Stimulated activated CD8-positive, alpha-beta memory T cell treated with anti-CD3 and anti-CD28 coated beads, Interleukin-15, amount 100 ng/mL, for 48 hours (primary cell): Measurements from ENCODE around the gene RALGPS1.
A peak's percentile ranks its signal among the peaks of the same experiment; 100 is the strongest.

ENCODE experiments used
- DNase-seq, 2 donors: peaks; one replicate each; pipeline ENCODE4 v3.0.0-alpha.2; 2020; ENCODE audit warnings: low read depth in 2 of 2

RALGPS1 gene, protein sequence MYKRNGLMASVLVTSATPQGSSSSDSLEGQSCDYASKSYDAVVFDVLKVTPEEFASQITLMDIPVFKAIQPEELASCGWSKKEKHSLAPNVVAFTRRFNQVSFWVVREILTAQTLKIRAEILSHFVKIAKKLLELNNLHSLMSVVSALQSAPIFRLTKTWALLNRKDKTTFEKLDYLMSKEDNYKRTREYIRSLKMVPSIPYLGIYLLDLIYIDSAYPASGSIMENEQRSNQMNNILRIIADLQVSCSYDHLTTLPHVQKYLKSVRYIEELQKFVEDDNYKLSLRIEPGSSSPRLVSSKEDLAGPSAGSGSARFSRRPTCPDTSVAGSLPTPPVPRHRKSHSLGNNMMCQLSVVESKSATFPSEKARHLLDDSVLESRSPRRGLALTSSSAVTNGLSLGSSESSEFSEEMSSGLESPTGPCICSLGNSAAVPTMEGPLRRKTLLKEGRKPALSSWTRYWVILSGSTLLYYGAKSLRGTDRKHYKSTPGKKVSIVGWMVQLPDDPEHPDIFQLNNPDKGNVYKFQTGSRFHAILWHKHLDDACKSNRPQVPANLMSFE

DNA sequence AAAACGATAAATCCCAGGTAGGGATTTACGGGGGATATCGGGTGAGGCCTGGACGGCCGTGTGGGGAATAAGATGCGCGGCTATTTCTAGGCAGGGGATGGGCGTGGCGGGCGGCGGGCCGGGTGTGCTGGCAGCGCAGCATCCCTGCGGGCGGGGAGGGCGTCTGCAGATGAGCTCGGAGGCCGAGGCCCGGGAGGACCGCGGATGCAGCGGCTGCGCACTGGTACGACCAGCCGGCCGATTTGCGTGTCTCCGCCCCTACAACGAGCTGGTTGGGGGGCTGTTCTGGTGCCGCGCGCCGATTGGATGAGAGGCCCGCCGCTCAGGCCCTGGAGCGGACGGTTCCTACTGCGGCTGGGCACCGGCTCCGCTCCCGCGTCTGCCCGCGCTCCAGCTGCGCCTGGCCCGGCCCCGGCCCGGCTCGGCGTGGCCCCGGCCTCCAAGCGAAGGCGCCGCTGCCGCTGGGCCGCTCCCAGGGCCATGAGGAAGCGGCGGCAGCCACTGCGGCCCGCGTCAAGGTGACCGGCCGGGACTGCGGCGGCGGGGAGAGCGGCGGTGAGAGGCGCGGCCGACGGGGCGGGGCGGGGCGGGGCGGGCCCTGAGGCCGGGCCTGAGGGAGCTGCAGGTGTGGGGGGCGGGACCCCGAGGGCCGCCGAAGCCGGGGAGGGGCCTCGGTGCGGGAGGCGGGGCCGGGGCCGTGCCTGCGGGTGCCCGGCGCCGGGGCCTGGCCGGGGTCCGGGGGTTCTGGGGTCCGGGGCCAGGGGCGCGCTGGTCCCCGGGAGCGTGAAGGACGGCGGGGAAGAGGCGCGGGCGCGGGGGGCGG, at the start of gene RALGPS1:
TSS of gene RALGPS1 (plus strand) at position 325 of the 823 bp plus-strand sequence. CDS start 47,508 bp downstream, outside the sequence.
- peak; percentile 86 to 88 for DNase-seq

DNA sequence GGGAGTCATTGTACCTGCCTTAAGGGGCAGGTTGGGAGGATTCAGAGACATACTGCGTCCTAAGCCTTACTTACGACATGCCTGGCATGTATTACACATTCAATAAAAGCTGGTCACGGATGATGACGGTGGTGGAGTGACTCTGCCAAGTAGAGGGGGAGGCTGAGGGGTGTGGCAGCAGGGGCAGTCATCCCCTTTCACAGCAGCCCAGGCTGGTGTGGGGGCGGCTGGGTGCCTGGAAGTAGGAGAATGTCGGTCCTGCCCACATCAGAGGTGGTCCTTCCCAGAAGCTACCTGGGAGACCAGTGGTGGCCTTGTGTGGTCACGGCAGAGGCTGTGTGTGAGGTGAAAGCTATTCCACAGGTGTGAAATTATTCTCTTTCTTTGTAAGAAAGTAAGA, 45.2 kb upstream of the RALGPS1 start:
- peak in 1 of 2 donors; percentile 3 for DNase-seq

DNA sequence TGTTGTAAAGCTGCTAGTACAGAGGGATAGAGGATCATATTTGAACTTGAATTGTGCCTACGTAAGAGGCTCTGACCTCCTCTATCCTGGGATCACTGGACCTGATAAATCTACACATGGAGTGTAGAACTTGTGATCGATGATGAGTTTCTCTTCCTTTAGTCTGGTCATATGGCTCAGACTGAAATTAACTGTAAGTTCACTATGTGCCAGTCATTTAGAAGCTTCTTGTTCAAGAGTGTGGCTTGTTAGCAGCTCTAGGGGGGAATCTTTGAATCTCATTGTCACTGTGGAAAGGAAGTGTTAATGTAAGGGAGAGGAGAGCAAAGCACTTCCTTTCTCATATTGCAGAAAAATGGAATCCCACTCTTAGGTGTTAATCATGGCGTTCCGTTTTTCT, 42.1 kb upstream of the RALGPS1 start:
- DNase-seq, result no peak

DNA sequence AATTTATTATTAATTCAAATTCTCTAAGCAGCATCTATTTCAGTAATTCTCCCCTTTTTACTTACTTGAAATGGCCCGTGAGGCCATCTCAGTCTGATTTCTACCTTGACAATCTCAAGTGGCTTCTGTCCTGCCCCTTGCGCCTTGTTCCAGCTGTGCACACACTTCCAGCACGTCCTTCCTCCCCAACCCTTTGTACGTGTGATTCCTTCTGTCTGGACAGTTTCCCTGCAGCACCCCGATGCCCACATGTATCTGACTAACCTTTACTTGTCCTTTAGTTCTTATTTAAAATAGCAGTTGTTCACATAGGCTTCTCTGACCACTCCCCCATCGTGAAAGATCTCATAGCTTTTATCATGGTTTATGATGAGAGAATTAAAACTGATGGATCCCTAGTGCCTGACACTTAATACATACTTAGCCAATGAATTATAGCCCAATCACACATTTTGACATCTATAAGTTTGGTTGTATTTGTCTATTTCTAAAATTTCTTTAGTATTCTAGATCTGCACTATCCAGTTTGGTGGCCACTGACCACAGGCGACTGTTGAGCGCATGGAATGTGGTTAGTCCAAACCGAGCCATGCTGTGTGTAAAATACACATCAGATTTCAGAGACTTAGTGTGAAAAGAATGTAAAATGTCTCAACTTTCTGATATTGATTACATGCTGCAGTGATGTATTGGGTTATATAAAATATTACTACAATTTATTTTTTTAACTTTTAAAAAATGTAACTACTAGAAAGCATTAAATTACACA, 39.9 kb upstream of the RALGPS1 start:
- DNase-seq, result no peak

DNA sequence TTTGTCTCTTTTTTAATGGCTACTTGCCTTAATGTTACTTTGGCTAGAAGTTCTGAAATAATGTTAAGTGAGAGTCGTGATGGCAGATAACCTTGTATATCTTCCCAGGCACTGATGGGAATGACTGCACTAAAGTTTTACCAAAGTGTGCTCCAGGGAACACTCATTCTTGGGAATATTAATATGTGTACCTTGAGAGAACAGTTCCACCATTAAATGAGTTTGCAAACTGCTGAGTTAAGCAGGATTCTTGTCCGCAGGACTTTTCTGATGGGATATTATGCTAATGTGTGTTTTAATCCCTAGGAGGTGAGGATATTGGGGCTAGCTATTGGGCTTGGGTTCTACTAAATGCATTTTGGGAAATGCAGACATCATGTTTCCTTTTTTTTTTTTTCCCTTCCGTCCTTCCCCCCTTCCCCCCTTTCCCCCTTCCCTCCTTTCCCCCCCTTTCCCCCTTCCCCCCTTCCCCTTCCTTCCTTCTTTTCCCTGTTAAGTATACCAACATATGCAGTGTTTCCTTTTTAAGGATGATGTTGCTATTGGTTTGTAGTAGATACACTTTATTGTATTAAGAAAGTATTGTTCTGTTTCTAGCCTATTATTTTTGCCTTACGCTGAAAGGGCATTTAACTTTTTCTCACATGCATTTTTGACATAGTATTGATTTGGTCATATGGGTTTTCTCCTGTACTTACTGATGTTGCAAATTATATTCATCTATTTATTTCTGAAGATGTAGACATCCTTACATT, 38.6 kb upstream of the RALGPS1 start:
- no peak for DNase-seq

DNA sequence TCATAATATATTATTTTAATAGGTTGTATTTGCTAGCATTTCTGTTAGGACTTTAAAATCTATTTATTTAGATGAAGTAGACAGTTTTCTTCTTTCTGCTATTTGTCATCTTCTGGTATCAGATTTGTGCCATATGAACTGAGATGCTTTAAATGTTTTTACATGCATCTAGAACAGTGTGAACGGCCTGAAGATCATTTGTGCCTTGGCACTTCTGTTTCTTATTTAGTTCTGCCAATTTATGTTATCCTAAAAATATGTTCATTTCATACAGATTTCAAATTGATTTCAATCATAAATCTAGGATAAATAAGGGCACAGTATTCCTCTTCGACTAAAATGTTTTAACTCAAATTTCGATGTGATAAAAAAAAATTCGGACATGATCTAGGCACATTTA, 38.1 kb upstream of the RALGPS1 start:
- DNase-seq, result no peak

DNA sequence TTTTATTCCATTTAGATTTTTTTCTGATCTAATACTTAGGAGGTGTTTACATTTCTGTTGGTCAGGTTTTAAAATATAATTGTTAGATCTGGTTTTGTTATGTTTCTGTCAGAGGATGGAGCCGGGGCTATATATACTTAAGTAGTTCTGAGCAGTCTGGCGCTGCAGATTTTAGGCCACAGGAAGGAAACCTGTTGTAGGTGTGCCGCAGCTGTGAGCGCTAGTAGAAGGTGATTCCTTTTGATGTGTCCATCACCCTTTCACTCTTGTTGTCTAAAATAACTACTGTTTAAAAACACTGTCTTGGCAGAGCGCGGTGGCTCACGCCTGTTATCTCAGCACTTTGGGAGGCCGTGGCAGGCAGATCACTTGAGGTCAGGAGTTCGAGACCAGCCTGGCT, 37.2 kb upstream of the RALGPS1 start:
- no peak for DNase-seq

DNA sequence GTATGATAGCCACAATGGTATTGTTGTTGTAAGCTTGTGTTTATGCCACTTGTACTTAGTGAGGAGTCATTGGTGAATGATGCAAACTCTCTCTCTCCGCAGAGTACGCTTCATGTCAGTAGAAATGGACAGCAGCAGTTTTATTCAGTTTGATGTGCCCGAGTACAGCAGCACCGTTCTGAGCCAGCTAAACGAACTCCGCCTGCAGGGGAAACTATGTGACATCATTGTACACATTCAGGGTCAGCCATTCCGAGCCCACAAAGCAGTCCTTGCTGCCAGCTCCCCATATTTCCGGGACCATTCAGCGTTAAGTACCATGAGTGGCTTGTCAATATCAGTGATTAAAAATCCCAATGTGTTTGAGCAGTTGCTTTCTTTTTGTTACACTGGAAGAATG, 35.3 kb upstream of the RALGPS1 start:
- no peak for DNase-seq

DNA sequence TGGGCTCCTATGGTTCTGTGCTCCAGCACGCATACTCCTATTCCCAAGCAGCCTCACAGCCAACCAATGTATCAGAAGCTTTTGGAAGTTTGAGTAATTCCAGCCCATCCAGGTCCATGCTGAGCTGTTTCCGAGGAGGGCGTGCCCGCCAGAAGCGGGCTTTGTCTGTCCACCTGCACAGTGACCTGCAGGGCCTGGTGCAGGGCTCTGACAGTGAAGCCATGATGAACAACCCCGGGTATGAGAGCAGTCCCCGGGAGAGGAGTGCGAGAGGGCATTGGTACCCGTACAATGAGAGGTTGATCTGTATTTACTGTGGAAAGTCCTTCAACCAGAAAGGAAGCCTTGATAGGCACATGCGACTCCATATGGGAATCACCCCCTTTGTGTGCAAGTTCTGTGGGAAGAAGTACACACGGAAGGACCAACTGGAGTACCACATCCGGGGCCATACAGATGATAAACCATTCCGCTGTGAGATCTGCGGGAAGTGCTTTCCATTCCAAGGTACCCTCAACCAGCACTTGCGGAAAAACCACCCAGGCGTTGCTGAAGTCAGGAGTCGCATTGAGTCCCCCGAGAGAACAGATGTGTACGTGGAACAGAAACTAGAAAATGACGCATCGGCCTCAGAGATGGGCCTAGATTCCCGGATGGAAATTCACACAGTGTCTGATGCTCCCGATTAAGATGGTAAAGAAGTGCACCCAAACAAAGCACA, 34.2 kb upstream of the RALGPS1 start:
- no peak for DNase-seq

DNA sequence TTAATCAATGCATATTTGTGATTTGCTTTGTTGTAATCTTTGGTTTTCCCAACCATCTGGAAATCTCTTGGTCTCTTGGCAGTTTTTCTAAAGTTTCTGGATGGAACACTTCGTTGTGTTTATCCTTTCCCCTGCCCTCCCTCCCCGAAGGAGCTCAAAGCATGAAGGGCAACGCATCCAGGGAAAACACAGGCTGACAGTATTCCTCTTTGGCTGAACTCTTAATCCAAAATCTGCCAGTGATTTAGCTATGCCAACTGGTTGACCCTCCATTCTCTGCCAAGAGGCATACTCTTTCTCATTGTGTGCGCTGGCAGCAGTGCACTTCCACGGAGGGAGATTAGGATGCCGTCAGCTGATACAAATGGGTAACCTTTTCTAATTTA, 33.6 kb upstream of the RALGPS1 start:
- DNase-seq, result no peak

DNA sequence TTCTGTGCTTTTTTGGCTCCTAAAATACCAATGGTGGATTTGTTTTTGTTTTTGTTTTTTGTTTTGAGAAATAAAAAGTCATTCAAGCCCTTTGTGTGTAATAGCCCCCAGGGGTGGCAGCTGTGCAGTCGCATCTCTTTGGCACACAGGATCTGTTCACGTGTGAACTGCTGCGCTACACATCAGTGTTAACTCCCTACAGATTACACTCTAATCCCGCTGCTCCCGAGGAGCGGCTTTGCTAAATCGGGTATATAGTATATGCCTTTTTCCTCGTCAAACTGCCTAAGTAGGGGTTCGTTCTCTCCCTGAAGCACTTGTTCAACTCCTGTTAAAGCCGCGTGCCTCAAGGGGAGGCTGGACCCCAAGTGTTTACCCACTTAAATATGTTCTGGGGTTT, 31.8 kb upstream of the RALGPS1 start:
- no peak for DNase-seq

DNA sequence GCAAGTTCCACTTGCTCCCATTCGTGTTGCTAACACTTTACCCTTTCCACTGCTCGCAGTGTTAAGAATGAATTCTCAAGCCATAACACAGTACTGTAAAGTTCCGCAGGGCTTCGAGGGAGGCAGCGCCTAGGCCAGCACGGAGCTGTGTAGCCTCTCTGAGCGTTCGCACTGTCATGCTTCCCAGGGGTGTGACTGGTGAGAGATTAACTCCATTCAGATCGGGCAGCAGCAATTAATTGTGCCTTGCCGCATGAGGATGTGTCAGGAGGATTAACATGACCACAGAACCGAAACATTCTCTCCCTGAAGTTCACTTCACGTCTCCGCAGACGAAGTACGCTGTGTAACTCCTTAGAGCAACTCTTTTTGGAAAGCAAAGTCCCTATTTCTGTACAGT, 30.9 kb upstream of the RALGPS1 start:
- no peak for DNase-seq

DNA sequence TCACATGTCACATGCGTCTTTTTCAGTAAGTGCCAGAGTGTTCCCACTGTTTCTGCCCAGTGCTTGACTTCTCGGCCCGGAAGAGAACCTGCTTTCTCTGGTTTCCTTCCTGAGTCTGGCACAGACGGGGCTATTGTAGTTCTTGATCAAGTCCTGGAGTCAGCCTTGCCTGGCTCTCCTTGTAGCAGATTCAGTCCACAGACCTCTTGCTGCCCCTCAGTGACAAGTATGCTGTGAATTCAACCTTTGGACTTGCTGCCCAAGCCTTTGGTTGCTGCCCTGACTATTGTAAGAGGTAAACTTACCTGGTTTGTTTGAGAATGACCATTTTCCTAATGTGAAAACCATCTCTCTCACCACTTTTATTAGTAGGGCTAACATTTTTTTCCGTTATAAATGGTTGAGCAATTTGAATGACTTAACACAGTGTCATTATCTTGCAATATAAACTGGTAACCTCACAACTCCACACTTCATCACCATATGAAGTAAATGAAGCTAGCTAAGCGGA, 29.4 kb upstream of the RALGPS1 start:
- DNase-seq, result no peak

DNA sequence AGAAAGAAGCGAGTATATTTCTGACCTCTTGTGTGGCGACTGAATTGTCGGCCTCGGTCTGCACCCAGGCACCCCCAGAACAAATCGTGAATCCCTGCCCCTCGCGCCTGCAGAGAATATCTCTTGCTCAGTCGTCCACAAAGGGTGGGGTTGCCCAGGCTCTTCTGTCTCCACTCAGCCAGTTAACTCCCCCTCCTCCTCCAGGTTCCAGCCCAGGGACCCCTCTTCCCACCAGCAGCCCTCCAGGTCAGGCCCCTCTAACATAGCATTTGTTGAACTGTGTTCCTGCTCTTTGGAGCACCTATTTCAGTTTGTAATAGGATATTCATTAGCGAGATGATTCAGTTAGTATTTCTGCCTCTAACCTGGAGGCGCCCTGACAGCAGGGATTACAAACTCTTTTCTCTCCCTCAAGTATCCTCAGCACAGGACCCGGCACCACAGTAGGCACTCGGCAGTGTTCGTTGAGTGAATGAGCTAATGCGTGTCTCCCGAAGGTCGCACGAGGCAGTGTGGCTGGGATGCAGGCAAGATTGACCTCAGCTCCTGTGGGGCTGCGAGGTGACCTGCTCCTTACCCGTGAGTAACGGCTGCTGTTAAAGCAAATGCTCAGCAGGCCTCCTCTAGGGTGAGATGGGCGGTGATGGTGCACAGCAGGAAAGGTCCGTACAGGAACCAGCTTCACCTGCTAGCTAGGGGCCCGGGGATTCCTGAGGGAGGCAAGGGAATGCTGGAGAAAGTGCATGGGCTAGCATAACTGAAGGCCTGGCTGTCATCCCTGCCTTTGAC, 28.4 kb upstream of the RALGPS1 start:
- no peak for DNase-seq

DNA sequence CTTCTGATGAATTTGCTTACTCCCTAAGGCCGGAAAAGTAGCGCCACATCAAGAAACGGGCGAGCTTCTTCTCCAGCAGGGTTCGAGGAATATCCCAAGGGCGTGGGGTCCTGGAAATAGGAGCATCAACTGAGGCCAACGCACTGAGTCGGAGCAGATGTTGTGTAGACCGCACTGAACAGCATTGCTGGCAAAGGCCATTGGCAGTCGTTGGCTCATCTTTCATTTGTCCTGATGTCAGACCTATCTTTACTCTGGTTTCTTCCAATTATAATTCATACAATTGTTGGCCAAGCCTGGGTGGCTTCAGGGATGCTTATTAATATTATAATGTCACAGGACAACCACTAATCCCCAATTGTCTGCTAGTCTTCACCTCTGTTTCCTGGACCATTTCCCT, 27.7 kb upstream of the RALGPS1 start:
- no peak for DNase-seq

DNA sequence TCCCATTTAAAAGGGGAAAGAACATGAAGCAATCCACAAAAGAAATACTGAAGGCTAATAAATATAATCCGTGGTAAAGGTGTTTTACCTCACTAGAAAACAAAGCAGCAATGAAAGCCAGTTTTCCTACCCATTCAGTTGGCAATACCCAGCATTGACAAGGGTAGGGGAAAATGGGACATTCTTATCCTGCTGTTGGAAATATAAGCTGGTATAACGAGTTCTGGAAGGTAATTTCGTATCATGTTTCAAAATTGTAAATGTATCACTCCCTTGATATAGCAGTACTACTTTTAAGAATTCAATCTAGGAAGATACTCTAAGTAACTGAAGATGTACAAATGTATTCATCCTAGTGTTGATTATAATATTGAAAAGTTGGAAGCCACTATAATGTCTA, 22.9 kb upstream of the RALGPS1 start:
- DNase-seq, result no peak

DNA sequence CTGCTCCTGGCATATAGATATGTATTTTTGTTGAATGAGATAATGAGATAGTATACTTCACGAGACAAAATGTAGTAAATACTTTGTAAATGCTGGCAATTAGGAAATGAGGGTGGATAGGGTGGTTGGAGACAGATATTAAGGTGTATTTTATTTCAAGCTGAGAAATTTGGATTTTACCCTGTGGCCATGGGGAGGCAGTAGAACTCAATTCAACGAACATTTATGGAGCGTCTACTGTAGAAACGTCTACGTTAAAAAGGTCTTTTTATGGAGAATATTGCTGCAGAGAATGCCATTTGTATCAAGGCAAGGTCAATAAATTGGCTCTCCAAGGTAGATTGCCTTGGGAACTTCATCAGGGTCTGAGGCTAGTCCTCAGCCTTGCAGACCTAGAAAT, 21.5 kb upstream of the RALGPS1 start:
- no peak for DNase-seq

DNA sequence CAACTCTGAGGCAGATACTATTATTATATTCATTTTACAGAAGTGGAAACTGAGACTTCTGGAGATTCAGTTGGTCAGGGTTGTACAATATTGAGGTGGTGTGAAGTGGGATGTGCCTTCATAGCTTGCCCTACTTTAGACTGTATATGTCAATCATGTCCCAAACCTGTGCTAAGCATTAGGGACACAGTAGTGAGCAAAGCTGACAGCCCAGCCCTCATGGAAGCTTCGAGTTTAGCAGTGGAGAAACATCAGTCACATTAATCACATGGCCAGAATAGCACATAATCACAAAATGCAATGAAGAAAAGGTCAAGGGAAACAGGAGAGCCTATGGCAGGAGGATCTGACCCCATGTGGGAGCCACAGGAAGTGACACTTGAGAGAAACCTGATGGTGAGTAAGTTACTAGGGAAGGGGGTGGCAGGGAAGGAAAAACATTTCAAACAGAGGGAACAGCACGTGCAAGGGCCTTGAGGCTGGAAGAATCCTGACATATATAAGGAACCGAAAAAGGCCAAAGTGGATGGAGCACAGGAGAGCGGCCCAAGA, 20.5 kb upstream of the RALGPS1 start:
- no peak for DNase-seq

DNA sequence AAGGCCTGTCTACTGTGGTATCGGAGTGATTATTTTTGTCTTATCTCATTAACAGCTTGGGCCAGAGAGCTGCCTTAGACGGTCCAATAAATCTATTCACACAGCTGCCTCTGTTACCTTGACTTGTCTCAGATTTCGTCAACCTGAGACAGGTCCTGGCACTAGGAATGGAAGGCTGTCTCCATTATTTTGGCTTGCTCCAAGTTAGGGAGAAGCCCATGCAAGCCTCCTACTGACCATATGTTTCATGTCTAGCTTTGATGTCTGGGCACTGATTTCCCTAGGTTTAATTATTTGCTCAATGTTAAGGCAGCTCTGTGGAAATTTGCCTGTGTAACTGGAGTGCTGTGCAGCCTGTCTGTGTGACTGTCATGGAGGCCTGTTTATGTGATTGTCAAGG, 12.4 kb upstream of the RALGPS1 start:
- DNase-seq, result no peak
